ENCODE results near the gene CNKSR3.

- TF ChIP-seq CTCF (IDR thresholded peaks at IDR 0.05; ENCODE audit: poor library complexity) (no peak), EZH2 (IDR thresholded peaks at IDR 0.05; ENCODE audit: borderline replicate concordance) (no peak), EZH2phosphoT487 (IDR thresholded peaks at IDR 0.05; ENCODE audit: low read depth, severe bottlenecking, unreplicated experiment) (no peak)
These were observed 9.0 kb downstream of the CNKSR3 start for GRCh38 chr6:154501578-154501868.

All from hepatocyte (in vitro differentiated cells).